ENCODE results near the gene RTL10.

DNA sequence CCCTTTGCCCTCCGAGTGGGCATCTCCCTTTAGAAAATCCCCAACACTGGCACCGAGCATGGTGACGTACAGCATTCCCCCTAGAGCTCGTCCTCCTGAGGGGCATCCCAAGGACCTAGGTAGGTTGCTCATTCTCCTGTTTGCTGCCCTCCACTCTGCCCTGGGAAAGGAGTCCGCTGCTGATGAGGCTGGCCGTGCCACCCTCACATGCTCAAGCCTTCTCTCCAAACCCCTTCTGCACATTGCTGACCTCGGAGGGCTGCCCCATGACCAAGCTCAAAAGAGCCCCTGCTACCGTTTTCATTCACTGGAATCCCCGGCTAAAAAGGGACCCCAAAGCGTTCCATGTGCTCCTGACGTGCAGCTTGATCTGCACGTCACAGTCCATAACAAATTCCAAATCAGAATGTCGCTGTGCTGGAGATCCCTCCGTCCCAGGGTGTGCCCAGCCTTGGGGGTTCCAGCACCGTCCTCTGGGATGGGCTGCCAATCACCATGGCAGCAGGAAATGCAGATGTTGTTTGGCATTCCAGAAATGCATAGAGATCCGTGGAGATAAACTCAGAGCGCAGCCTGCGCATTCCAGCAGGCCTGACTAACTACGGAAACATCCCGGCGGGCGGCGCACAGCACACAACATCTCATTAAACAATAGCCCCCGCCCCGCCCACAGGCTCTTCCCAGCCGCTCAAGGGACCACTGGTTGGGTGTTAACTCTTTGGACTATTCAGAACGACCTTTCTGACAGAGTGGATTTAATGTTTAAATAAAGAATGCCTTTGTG is 26.3 kb upstream of the RTL10 start:
- TF ChIP-seq, protein P1, sequence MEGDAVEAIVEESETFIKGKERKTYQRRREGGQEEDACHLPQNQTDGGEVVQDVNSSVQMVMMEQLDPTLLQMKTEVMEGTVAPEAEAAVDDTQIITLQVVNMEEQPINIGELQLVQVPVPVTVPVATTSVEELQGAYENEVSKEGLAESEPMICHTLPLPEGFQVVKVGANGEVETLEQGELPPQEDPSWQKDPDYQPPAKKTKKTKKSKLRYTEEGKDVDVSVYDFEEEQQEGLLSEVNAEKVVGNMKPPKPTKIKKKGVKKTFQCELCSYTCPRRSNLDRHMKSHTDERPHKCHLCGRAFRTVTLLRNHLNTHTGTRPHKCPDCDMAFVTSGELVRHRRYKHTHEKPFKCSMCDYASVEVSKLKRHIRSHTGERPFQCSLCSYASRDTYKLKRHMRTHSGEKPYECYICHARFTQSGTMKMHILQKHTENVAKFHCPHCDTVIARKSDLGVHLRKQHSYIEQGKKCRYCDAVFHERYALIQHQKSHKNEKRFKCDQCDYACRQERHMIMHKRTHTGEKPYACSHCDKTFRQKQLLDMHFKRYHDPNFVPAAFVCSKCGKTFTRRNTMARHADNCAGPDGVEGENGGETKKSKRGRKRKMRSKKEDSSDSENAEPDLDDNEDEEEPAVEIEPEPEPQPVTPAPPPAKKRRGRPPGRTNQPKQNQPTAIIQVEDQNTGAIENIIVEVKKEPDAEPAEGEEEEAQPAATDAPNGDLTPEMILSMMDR (IDR thresholded peaks at IDR 0.05), result no peak
- TF ChIP-seq EZH2 (IDR thresholded peaks at IDR 0.05; ENCODE audit: borderline replicate concordance, insufficient read depth, low read depth, low read length, poor library complexity, severe bottlenecking), result no peak

Data from B cell (primary cell).